GM12878 (cell line): Measurements from ENCODE around the gene PDZRN3. TPM values are rescaled to one million over a fixed set of nuclear protein-coding genes. Genes with fewer than 3 reads are reported as not detected.

Experiments
- ATAC-seq: fragments of 200-7000 bp; cut with Tn5 transposase; 3 replicates; pipeline ENCODE4 v1.9.1; 2020; ENCODE audit warnings: mild to moderate bottlenecking, moderate library complexity
- BruUV-seq: library from RNA; stranded (reverse); fragments of 400-500 nt; replicated peaks from 2 replicates; lab custom pipeline; 2021; lab: Mats Ljungman, UMichigan
- CTCF ChIA-PET: fragments of 300-600 bp; sonication (Branson Sonifier 250); formaldehyde crosslinking; extraction: SDS; loops from one replicate; lab custom pipeline; 2021; ENCODE audit warnings: inconsistent platforms; lab: Yijun Ruan, JAX
- POLR2A ChIA-PET: fragments of 350-600 bp; formaldehyde crosslinking; extraction: SDS; loops from one replicate; lab custom pipeline; 2021; ENCODE audit warnings: inconsistent platforms; lab: Charles Lee
- RAD21 ChIA-PET: fragments of 300-600 bp; sonication (Branson Sonifier 250); formaldehyde crosslinking; loops from one replicate; lab custom pipeline; 2023; ENCODE audit warnings: antibody characterized with exemption; ENCODE audit not compliant: unreplicated experiment; lab: Charles Lee
- SMC1A ChIA-PET: fragments of 300-600 bp; sonication (Branson Sonifier 250); formaldehyde crosslinking; loops from one replicate; lab custom pipeline; 2023; ENCODE audit not compliant: unreplicated experiment, uncharacterized antibody; lab: Charles Lee
- DNase-seq: peaks from one replicate; pipeline ENCODE4 v3.0.0-alpha.2; 2011; ENCODE audit warnings: low read depth, low spot score
- FAIRE-seq: peaks from 3 replicates; lab custom pipeline; 2011; peaks lifted over from hg19 to GRCh38; lab: Jason Lieb, UNC
- H2AFZ ChIP-seq: 2 replicates; pipeline ENCODE4 v1.6.0; 2011; ENCODE audit warnings: low read depth, low read length, control low read depth; ENCODE audit not compliant: control insufficient read depth
- H3K27ac ChIP-seq: 2 replicates; pipeline ENCODE4 v1.5.1; 2011; ENCODE audit warnings: control low read depth; ENCODE audit not compliant: control insufficient read depth, insufficient read depth
- H3K27me3 ChIP-seq, 2 experiments: replicated peaks in 1 of 2; 2 replicates each; pipeline versions ENCODE4 v1.6.0 to v1.6.1; 2011; ENCODE audit warnings: low read length in 1 of 2; ENCODE audit not compliant: control insufficient read depth in 2 of 2, insufficient read depth in 2 of 2
- H3K36me3 ChIP-seq, 2 experiments: 2 replicates each; pipeline ENCODE4 v1.5.1; 2011; ENCODE audit warnings: low read length in 1 of 2; ENCODE audit not compliant: control insufficient read depth in 2 of 2, insufficient read depth in 2 of 2
- H3K4me1 ChIP-seq: 2 replicates; pipeline ENCODE4 v1.6.1; 2011; ENCODE audit warnings: mild to moderate bottlenecking, low read length, moderate library complexity, mixed read lengths; ENCODE audit not compliant: control insufficient read depth, insufficient read depth
- H3K4me2 ChIP-seq: 2 replicates; pipeline ENCODE4 v1.6.0; 2011; ENCODE audit warnings: control low read depth; ENCODE audit not compliant: control insufficient read depth, insufficient read depth
- H3K4me3 ChIP-seq: fragments of 200-600 bp; sonication (generic); 2 replicates; pipeline ENCODE4 v1.5.1; 2016
- H3K79me2 ChIP-seq: 2 replicates; pipeline ENCODE4 v1.6.0; 2011; ENCODE audit warnings: low read length; ENCODE audit not compliant: control insufficient read depth, insufficient read depth
- H3K9ac ChIP-seq: 2 replicates; pipeline ENCODE4 v1.8.0; 2011; ENCODE audit warnings: low read length, control low read depth, mixed read lengths; ENCODE audit not compliant: control insufficient read depth, insufficient read depth
- H3K9me3 ChIP-seq: replicated peaks from 3 replicates; pipeline ENCODE4 v1.5.1; 2011; ENCODE audit warnings: mild to moderate bottlenecking, low read length; ENCODE audit not compliant: control insufficient read depth, insufficient read depth
- H4K20me1 ChIP-seq: 2 replicates; pipeline ENCODE4 v1.6.0; 2011; ENCODE audit not compliant: control insufficient read depth, insufficient read depth
- CHD1 ChIP-seq: IDR thresholded peaks from 2 replicates; pipeline ENCODE4 v1.6.1; 2012; ENCODE audit warnings: low read depth, low read length, improper control_type of control experiment
- CREB1 ChIP-seq: IDR thresholded peaks from 2 replicates; pipeline ENCODE4 v1.6.1; 2012; ENCODE audit warnings: low read depth, mild to moderate bottlenecking, inconsistent platforms
- FOXK2 ChIP-seq: fragments of 450-650 bp; IDR thresholded peaks from 2 replicates; pipeline ENCODE4 v1.6.1; 2017; ENCODE audit warnings: mild to moderate bottlenecking, moderate library complexity
- RELA ChIP-seq: fragments of 450-650 bp; IDR thresholded peaks from 2 replicates; pipeline ENCODE4 v1.8.0; 2014; ENCODE audit warnings: borderline replicate concordance; ENCODE audit not compliant: partially characterized antibody
- USF1 ChIP-seq: IDR thresholded peaks from 2 replicates; pipeline ENCODE4 v1.6.1; 2011; ENCODE audit warnings: borderline replicate concordance, low read depth, mild to moderate bottlenecking, moderate library complexity, mixed read lengths, low read length; ENCODE audit not compliant: insufficient read depth; ENCODE audit errors: extremely low read length
- YBX1 ChIP-seq: fragments of 450-650 bp; IDR thresholded peaks from 2 replicates; pipeline ENCODE4 v1.6.1; 2016; ENCODE audit warnings: antibody characterized with exemption
- WGBS: methylation state at CpG from one replicate; pipeline ENCODE4 v1.1.6; 2016; ENCODE audit warnings: low lambda C conversion rate; ENCODE audit not compliant: insufficient replicate concordance, insufficient coverage; ENCODE audit errors: missing lambda C conversion rate; 5-methylcytosine and 5-hydroxymethylcytosine counted together
- in situ Hi-C: fragments of 300-500 bp; cut with MboI; formaldehyde crosslinking; loops from 9 replicates; pipeline ENCODE4 v1.14.3; 2018; ENCODE audit warnings: mixed read lengths
- intact Hi-C: fragments of 100-400 bp; cut with micrococcal nuclease; formaldehyde crosslinking; loops from one replicate; pipeline ENCODE4 v1.14.2; 2022; ENCODE audit not compliant: unreplicated experiment
- polyA plus RNA-seq, 11 experiments: library from polyadenylated mRNA; depleted of rRNA in 4 of 11; unstranded in 6 of 11; stranded (reverse) in 5 of 11; fragments of >200 nt; fragmentation: Nextera tagmentation in 4 of 11; fragmentation: Illumina TruSeq in 1 of 11; extraction: Ambion mirVana in 4 of 11; extraction: Trizol in 1 of 11; gene quantifications; 1 replicate in 1 of 11; 2 replicates in 10 of 11; pipeline versions ENCODE4 v1.2.1 to v1.2.3, GENCODE V29; 2011 to 2016; ENCODE audit warnings: inconsistent platforms in 2 of 11, missing spikeins in 2 of 11, low read depth in 1 of 11
- total RNA-seq, 4 experiments: library from RNA; depleted of rRNA in 3 of 4; stranded (reverse); fragments of >200 nt in 3 of 4; fragmentation: Illumina TruSeq in 1 of 4; extraction: Trizol in 1 of 4; gene quantifications; 2 replicates each; pipeline versions ENCODE4 v1.2.1 to v1.2.3, GENCODE V29; 2013 to 2021
- TF ChIP-seq, protein P1 (sequence below): fragments of 450-650 bp; IDR thresholded peaks from 2 replicates; pipeline ENCODE4 v1.6.1; 2018; ENCODE audit warnings: borderline replicate concordance, mild to moderate bottlenecking; ENCODE audit not compliant: partially characterized antibody

The PDZRN3 gene
- total and polyA plus RNA-seq, 10 of the 15 experiments (the other 5 are each of a cell fraction or from before 2014, with no cell fraction given) = 0.07 to 0.37 (median 0.12) TPM; not detected in 6

DNA sequence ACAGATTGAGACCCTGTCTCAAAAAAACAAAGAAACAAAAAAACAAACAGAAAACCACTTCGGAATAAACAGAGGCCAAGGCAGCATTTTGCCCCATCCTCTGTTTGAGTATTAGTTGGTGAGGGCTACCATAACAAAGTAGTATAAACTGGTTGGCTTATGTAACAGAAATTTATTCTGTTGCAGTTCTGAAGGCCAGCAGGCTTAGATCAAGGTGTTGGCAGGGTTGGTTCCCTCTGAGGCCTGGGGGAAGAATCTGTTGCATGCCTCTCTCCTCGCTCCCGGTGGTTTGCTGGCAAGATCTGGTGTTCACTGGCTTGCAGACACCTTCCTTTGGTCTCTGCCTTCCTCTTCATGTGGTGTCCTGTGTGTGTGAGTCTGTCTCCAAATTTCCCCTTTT, 261.6 kb downstream of the PDZRN3 start:
- no peak for DNase-seq
- ChIA-PET SMC1A (no interaction called here), RAD21 (no interaction called here), POLR2A (interaction anchor here (0.6 kb wide), 1 partner anchor 438 kb away, joined by 3 read pairs; no protein-coding TSS in a partner anchor), CTCF (no interaction called here)
- no peak overlapping the region for H3K9ac ChIP-seq
- H4K20me1 ChIP-seq = no peaks in the 10 kb centered on the region
- H3K36me3 ChIP-seq = no peaks in the 10 kb centered on the region
- 75% methylated on average over 3 of the region's 3 CpGs for WGBS
- FAIRE-seq = no peak
- no peaks in the 10 kb centered on the region for H3K4me1 ChIP-seq
- no peaks in the 10 kb centered on the region; the same call in 1 of the 3 replicates for H3K9me3 ChIP-seq
- no peak for ATAC-seq
- H3K4me2 ChIP-seq = no peak overlapping the region
- no peak overlapping the region for H3K4me3 ChIP-seq
- no peaks in the 10 kb centered on the region for H3K79me2 ChIP-seq
- H3K27me3 ChIP-seq = no peaks in the 10 kb centered on the region
- no TSS peak for BruUV-seq
- in situ Hi-C loops (no loop called here), intact Hi-C loops (no loop called here)
- H3K27ac ChIP-seq = no peak overlapping the region
- no peak overlapping the region for H2AFZ ChIP-seq
- no peak for TF ChIP-seq RELA
- TF ChIP-seq, protein P1, sequence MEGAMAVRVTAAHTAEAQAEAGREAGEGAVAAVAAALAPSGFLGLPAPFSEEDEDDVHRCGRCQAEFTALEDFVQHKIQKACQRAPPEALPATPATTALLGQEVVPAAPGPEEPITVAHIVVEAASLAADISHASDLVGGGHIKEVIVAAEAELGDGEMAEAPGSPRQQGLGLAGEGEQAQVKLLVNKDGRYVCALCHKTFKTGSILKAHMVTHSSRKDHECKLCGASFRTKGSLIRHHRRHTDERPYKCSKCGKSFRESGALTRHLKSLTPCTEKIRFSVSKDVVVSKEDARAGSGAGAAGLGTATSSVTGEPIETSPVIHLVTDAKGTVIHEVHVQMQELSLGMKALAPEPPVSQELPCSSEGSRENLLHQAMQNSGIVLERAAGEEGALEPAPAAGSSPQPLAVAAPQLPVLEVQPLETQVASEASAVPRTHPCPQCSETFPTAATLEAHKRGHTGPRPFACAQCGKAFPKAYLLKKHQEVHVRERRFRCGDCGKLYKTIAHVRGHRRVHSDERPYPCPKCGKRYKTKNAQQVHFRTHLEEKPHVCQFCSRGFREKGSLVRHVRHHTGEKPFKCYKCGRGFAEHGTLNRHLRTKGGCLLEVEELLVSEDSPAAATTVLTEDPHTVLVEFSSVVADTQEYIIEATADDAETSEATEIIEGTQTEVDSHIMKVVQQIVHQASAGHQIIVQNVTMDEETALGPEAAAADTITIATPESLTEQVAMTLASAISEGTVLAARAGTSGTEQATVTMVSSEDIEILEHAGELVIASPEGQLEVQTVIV = no peak
- TF ChIP-seq YBX1 = no peak
- no peak for TF ChIP-seq CREB1
- no peak for TF ChIP-seq USF1
- TF ChIP-seq CHD1 = no peak
- TF ChIP-seq FOXK2 = no peak
